Caki2 (cell line): ENCODE data around the gene SYNJ2. TPM values are rescaled to one million over a fixed set of nuclear protein-coding genes. Genes with fewer than 3 reads are reported as not detected.
"Not testable (repeated sequence)": the region's sequence is repeated elsewhere in the genome, so short reads cannot be mapped to it uniquely, and the experiment has no call there.

Experiments used
- DNase-seq: peaks from one replicate; pipeline ENCODE4 v3.0.0-alpha.2; 2015; ENCODE audit warnings: low read depth
- in situ Hi-C: cut with HindIII; loops from 2 replicates; pipeline ENCODE4 v1.10.0; 2016; ENCODE audit warnings: low sequenced_read_pairs, low pct_unique_long_range_greater_than_20kb, mixed read lengths
- total RNA-seq: library from RNA; depleted of rRNA; stranded (reverse); fragments of >200 nt; shearing (Covaris generic); gene quantifications from 2 replicates; pipeline ENCODE4 v1.2.3, GENCODE V29; 2014; ENCODE audit warnings: low replicate concordance

Gene SYNJ2
- total RNA-seq, 1 experiment from 2014 or later = 21.3 TPM

DNA sequence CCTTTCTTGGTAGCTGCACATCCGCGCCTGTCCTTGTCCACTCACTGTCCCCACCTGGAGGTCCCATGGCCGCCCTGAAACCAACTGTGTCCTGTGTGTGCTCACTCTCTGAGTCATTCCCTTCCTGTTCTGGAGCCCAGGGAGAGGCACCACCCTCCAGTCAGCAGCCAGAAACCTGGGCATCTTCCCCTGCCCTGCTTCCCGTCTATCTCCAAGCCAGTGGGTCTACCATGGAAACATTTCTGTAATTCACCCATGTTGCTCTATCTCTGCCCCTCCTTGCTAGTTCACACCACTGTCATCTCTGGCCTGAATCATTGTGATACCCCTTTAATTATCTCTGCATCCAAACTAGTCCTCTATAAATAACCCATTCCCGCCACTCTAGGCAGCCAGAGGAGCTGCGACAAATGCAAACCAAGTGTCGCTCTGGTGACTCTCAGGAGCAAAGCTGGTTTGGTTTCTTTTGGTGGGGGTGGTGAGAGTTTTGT is 28.8 kb upstream of the SYNJ2 start:
- DNase-seq = no peak
- in situ Hi-C loops = no loop called here

DNA sequence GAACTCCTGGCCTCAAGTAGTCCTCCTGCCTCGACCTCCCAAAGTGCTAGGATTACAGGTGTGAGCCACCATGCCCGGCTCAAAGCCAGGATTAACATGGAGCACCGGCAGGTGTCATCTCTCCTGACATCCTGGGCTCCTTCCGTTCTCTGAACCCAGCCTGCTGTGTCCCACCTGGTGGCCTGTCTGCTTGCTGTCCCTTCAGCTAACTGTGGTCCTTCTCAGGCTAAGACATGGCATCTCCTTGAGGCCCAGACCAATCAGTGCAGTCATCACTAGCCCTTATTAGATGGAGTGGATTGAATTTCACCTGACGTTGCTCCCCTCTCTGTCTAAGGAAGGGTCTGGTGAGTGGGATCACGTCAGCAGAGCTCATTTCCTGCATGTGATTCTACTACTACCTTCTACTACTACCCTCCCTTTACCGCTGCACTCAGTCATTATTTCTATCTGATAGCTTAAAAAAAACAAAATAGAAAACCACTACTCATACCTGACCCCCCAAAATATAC is 28.0 kb upstream of the SYNJ2 start:
- in situ Hi-C loops = no loop called here
- no peak for DNase-seq

DNA sequence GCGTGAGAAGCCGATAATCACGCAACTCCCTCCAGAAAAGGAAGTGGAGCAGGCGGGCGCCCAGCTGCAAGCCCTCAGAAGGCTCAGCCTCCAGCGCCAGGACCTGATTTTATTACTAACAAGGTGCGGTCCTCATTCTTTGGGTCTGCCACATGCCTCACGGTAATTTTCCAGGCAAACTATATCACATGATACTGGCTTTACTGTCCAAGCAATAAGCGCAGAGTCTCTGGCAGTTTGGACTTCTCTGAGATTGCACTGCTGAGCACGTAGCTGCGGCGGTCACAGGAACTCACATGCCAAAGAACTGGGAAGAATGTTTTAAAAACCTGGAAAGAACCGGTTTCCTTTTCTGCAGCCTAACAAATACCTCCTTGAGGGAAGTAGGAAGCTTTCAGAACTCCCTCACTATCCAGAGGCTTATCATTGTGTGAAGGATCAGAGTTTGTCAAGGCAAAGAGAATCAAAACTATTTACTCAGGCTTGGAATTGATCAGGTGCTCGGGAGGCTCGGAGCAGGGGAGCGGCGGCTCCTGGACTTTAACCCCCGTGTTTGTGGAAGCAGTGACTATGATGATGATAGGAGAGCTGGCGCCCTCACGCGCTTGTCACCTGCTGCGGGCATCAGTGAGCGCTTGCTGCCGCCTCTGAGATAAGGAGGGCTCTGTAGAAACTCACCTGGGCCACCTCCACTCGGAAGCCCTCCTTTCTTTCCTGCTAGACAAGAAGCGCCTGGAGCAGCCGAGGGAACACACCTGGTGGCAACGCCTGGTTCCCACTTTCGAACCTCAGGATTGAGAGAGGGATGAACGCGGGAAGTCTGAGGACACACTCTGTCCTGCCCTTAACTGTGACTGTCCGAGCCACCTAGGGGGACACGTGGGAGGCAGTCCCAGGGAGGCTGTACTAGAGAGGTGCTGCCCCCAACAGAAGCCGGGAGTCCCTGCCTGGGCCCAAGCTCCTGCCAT is 27.2 kb upstream of the SYNJ2 start:
- in situ Hi-C loops = no loop called here
- DNase-seq = no peak

DNA sequence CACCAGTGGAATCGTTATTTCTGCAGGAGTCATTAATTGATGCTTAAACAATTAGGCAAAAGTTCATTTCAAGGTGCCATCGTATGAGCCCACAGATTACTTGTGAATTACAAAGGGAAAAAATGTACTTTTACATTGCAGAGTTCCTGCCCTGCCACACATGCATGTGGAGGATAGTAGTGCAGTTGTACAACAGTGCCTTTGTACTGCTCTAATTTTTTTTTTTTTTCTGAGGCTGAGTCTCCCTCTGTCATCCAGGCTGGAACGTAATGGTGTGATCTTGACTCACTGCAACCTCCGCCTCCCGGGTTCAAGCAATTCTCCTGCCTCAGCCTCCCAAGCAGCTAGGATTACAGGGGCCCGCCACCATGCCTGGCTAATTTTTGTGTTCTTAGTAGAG is 26.0 kb upstream of the SYNJ2 start:
- in situ Hi-C loops = no loop called here

DNA sequence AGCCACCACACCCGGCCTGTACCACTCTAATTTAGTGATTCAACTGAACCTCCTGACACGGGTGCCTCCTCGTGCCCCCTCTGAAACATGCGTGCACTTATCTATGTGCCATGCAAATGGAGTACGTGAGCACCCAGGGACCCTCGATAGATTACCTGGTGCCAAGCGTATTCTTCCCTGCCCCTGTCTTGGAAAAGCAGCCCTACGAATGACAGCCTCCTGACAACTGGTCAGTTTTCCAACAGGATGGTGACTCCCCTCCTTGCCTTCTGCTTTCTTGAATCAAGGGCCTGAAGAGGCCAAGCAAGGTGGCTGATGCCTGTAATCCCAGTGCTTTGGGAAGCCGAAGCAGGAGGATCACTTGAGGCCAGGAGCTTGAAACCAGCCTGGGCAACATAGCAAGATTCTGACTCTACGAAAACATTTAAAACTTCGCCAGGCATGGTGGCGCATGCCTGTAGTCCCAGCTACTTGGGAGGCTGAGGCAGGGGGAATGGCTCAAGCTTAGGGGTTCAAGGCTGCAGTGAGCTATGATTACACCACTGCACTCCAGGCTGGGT is 25.4 kb upstream of the SYNJ2 start:
- in situ Hi-C loops = no loop called here
- no peak for DNase-seq

More for the DNA sequence above, 26.0 kb upstream of the SYNJ2 start:
- no peak for DNase-seq

DNA sequence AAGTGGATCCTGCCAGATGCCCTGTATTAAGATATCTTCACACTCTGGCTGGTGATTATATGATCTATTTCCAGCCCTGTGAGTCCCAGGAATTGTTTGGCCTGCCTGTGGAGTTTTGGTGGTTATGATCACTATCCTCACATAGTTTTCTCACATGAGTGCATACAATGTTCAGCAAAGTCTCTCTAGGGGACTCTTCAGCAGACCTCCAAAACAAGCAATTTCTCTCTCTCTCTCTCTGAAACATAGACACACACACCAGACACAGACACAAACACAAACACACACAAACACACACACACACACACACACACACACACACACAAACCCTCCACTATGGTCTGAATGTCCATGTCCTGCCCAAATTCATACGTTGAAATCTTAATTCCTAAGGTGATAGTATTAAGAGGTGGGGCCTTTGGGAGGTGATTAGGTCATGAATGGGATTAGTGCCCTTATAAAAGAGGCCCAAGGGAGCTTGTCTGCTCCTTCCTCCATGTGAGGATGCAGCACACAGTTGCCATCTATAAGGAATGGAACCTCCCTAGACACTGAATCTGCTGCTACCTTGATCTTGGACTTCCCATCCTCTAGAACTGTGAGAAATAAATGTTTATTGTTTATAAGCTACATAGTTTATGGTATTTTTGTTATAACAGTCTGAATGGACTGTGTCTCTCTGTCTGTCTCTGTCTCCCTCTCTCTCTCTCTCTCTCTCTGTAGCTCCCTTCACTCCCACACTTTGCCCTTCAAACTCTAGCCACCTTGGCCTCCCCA is 22.0 kb upstream of the SYNJ2 start:
- in situ Hi-C loops = no loop called here
- DNase-seq = no peak

DNA sequence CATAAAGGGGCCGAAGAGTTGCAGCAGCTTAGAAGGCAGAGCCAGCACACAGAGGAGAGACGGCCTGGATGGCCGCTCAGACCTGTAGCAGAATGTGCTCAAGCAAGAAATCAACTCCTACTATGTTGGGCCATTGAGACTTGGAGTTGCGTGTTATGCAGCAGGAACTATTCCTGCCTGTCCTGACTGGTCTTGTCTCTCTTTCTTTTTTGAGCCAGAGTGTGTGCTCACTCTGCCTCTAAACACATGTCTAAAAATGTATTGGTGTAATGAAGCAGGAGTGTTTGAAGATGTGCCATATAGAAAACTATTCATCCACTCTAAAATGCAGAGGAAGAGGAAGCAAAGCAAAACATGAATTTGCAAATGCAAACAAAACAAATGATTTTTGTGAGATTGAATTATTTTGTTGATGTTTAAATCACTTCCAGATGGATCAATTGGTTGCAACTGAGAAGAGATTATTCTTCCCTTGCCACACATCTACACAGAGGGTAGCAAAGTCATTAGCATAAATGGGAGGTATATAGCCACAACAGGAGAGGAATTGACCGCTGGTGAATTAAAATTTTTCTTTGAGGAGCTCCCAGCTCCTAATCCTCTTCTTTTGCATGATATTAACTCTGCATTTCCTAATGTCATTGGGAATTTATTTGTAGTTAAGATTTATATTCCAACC is 20.4 kb upstream of the SYNJ2 start:
- in situ Hi-C loops = no loop called here

DNA sequence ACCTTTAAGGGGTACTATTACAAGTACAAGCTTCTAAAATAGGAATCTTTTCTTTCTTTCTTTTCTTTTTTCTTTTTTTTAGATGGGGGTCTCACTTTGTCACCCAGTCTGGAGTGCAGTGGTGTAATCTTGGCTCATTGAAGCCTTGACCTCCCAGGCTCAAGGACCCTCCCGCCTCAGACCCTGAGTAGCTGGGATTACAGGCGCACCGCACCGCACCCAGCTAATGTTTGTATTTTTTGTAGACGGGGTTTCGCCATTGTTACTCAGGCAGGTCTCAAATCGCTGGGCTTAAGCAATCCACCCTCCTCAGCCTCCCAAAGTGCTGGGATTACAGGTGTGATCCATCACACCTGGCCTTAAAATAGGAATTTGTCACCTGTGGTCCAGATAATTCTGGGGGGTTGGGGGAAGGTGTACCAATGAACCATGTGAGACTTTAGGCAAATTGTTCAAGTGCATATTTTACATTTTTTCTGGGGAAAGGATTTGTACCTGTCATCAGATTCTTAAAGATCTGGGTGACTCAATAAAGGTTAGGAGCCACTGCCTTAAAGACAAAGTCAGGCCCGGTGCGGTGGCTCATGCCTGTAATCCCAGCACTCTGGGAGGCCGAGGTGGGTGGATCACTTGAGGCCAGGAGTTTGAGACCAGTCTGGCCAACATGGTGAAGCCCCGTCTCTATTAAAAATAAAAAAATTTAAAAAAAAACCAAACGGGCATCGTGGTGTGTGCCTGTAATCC is 19.7 kb upstream of the SYNJ2 start:
- in situ Hi-C loops = no loop called here
- DNase-seq = no peak

More for the DNA sequence above, 20.4 kb upstream of the SYNJ2 start:
- no peak for DNase-seq

DNA sequence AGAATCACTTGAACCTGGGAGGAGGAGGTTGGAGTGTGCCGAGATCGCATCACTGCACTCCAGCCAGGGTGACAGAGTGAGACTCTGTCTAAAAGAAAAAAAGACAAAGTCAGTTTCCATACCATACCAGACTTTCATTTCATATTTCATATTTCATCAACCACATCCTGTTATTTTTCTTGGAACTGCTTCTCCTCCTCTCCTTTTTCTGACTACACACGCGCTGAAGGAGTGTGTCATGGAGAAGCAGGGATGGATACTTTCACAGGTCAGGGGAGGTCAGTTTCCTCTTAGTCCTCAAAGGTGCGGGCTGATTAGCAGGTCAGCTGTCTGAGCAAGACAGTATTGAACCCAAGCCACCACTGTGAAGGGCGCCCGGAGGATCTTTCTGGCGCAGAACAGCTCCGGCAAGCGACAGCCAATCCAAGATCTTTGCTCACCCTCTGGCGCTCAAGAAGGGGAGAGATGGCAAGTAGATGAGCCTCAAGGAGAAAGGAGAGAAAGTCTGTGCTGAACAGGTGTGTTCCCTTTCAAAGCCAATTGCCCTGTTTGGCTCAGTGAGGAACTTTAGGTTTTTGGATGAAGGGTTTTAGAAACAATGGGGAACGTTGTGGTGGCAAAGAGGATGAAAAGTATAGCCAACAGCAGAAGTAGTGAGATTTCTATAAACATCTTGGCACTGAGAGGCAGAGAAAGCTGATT is 18.9 kb upstream of the SYNJ2 start:
- in situ Hi-C loops = no loop called here
- no peak for DNase-seq

DNA sequence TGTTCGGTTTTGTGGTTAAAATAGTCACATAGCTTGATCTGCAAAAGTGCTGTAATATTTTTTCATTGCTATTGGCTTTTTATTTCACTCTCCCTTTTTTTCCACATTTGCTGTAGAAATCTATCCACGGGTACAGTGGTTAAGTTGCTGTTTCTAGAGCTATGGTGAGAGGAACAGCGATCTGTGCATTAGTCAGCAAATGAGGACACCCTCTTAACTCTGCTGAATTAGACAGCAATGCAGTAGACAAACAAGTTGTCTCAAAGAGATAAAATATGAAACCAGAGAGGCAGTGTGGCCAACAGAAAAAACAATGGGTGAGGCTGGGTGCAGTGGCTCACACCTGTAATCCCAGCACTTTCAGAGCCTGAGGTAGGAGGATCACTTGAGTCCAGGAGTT is 17.6 kb upstream of the SYNJ2 start:
- DNase-seq = no peak
- in situ Hi-C loops = no loop called here

DNA sequence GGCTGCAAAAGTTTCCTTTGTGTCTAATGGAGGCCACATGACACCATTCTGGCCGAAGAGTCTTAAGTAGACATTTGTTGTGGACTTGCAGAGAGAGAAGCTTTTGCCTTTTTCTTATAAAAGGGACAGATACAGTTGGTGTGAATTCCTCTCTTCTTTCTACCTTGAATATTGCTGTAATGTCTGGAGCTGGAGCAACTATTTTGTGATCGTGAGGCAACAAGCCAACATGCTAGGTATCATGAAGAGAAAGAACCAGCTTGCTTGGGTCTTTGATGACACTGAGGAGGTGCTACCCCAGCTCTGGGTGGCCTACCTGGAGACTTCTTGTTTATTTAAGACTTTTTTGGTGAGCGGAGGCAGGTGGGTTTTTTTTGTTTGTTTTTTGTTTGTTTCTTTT is 16.3 kb upstream of the SYNJ2 start:
- no peak for DNase-seq
- in situ Hi-C loops = no loop called here

DNA sequence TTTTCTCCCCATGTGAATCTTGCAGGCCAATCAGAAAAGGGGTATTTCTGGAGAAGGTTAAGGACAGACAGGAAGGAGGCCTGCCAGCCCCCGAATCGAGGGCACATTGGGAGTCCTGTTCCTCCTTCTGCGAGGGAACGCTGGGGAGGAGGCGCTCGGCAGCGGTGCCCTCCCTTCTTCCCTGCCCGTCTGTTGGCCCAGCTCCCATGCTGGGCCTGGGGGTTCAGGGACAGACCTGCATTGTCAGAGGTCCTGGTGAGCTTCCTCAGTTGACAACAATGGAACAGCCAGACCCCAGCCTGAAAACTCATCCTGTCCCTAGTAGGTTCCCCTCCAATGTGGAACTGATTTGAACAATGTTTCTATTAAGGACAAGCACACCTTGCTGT is 15.1 kb upstream of the SYNJ2 start:
- in situ Hi-C loops = no loop called here
- DNase-seq = no peak

DNA sequence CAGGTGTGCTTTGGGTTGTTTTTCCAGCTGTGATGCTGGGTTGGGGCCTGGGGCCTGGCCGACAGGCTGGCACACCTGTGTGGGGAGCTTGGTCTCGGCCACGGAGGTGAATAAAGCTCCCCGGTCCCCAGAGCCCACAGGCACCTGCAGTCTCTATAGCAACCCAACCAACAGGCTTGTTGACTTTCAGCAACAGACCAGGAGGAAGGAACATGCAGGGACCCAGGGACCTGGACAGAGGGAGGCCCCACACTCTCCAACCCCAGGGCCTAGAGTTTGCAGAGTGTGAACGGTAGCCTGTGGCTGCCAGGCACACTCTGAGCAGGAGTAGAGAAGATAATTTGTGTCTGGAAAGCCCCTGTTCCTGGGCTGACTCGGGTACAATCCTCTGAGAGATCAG is 14.6 kb upstream of the SYNJ2 start:
- in situ Hi-C loops = no loop called here
- DNase-seq = no peak

DNA sequence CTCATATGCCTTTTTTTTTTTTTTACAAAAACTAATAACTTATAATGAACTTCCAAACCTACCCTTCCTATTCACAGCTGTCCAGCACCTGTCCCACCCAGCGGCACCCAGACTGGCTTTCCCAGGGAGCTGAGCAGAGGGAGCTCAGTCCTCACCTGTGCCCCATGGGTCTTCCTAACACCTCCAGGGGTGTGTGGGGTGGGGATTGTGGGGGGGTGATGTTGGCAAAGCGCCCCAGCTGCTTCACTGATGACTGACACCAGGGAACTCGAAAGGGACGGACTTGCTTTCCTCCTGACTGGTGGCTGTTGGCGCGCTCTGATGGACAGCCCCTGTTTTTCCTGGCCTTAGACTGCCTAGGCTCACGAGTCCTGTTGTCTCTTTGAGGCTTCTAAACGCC is 14.2 kb upstream of the SYNJ2 start:
- DNase-seq = no peak
- in situ Hi-C loops = no loop called here

DNA sequence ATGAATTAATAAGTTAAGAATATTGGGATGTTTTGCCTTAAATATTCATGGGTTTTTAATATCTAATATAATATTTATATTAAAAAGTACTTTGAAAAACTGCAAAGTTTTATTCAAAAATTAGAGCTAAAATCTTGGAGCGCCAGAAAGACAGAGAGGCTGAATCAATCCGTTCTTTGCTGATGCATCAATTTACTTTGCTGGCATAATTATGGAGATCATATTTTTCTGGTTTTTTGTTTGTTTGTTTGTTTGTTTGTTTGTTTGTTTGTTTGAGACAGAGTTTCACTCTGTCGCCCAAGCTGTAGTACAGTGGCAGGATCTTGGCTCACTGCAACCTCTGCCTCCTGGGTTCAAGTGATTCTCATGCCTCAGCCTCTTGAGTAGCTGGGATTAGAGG is 9.5 kb upstream of the SYNJ2 start:
- in situ Hi-C loops, DNase-seq: not testable (repeated sequence)

DNA sequence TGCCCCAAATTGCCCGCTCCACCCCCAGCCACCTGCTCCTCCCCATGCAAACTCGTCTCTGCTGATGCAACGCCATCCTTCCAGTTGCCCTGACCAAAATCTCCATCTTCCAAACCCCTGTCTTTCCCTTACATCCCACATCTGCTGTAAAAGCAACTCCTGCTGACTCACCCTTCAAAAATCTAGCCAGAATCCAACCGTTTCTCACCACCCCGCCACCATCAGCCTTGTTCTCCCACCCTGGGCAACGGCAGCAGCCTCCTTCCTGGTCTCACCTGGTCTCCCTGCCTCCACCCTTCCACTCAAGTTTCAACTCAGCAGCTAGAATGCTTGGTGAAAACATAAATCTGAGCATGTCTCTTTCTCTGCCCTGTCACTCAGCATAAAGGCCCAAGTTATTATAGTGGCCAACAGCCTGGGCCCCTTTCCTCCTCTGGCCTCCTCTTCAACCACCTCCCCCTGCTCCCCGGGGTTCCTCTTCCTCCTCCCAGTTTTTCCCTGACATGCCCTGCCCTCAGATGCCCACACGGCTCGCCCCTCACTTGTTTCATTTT is 7.2 kb upstream of the SYNJ2 start:
- in situ Hi-C loops = no loop called here
- no peak for DNase-seq

DNA sequence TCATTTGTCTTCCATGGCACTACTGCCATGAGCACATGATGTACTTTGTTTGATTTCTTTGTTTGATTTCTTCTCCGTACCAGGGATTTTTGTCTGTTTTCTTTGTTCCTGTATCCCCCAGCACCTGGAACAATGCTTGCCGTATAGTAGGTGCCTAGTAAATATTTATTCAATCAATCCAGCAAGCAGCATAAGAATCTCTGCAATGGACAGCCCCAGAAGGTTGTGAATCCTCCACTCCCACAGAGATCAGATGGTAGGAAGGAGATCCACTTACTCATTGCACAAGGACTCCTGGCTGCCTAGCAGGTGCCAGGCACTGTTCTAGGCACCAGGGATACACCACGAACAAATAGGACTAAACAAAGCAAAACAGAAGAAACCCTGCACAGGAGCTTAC is 6.7 kb upstream of the SYNJ2 start:
- DNase-seq = no peak
- in situ Hi-C loops = no loop called here
